Caco-2 (cell line): ENCODE results near the gene DNMBP. TPM values are rescaled to one million over a fixed set of nuclear protein-coding genes. Genes with fewer than 3 reads are reported as not detected.

Experiments used
- BruUV-seq: library from RNA; stranded (reverse); fragments of 400-500 nt; replicated peaks from 2 replicates; lab custom pipeline; 2021; lab: Mats Ljungman, UMichigan
- CTCF ChIA-PET: fragments of 300-600 bp; sonication (Branson Sonifier 250); formaldehyde crosslinking; loops from one replicate; lab custom pipeline; 2022; ENCODE audit warnings: antibody characterized with exemption; lab: Charles Lee
- POLR2A ChIA-PET: fragments of 300-600 bp; sonication (Branson Sonifier 250); formaldehyde crosslinking; loops from one replicate; lab custom pipeline; 2022; ENCODE audit warnings: antibody characterized with exemption; lab: Charles Lee
- DNase-seq, 2 experiments: peaks; one replicate each; pipeline versions ENCODE4 v3.0.0 to v3.0.0-alpha.2; 2020 to 2022
- H3K27me3 ChIP-seq: replicated peaks from 2 replicates; pipeline ENCODE4 v1.6.0; 2011; ENCODE audit warnings: low read length; ENCODE audit not compliant: control insufficient read depth, insufficient read depth
- H3K36me3 ChIP-seq: 2 replicates; pipeline ENCODE4 v1.5.1; 2011; ENCODE audit warnings: low read length; ENCODE audit not compliant: control insufficient read depth, insufficient read depth
- H3K4me1 ChIP-seq: fragments of 250-450 bp; sonication (Bioruptor Pico); 2 replicates; pipeline ENCODE4 v1.5.1; 2020; ENCODE audit warnings: mild to moderate bottlenecking
- H3K4me3 ChIP-seq: 2 replicates; pipeline ENCODE4 v1.5.1; 2011; ENCODE audit warnings: low read depth, mild to moderate bottlenecking, control low read depth, low read length
- H3K9me3 ChIP-seq: fragments of 250-450 bp; sonication (Bioruptor Pico); 2 replicates; pipeline ENCODE4 v1.5.1; 2020; ENCODE audit warnings: mild to moderate bottlenecking, moderate library complexity
- H3K27ac Mint-ChIP-seq: one replicate; pipeline ENCODE4 v1.8.0; 2022; ENCODE audit warnings: mixed read lengths; ENCODE audit not compliant: unreplicated experiment
- H3K27me3 Mint-ChIP-seq: one replicate; pipeline ENCODE4 v1.8.0; 2022; ENCODE audit warnings: mixed read lengths; ENCODE audit not compliant: insufficient read depth, unreplicated experiment
- H3K36me3 Mint-ChIP-seq: one replicate; pipeline ENCODE4 v1.8.0; 2022; ENCODE audit warnings: mild to moderate bottlenecking, mixed read lengths; ENCODE audit not compliant: insufficient read depth, unreplicated experiment
- H3K4me1 Mint-ChIP-seq: one replicate; pipeline ENCODE4 v1.8.0; 2022; ENCODE audit warnings: low read depth, mixed read lengths; ENCODE audit not compliant: unreplicated experiment
- H3K4me3 Mint-ChIP-seq: one replicate; pipeline ENCODE4 v1.8.0; 2022; ENCODE audit warnings: mild to moderate bottlenecking, moderate library complexity, mixed read lengths; ENCODE audit not compliant: unreplicated experiment
- H3K9me3 Mint-ChIP-seq: one replicate; pipeline ENCODE4 v1.8.0; 2022; ENCODE audit warnings: mixed read lengths; ENCODE audit not compliant: unreplicated experiment
- CTCF ChIP-seq, 2 experiments: fragments of 200-600 bp in 1 of 2; IDR thresholded peaks; 1 replicate in 1 of 2; 2 replicates in 1 of 2; pipeline versions ENCODE4 v1.5.1 to v1.8.0; 2011 to 2022; ENCODE audit warnings: antibody characterized with exemption in 1 of 2, control low read depth in 1 of 2, inconsistent platforms in 1 of 2, low read depth in 1 of 2, low read length in 1 of 2, mild to moderate bottlenecking in 1 of 2, moderate library complexity in 1 of 2; ENCODE audit not compliant: insufficient read depth in 1 of 2, severe bottlenecking in 1 of 2, unreplicated experiment in 1 of 2
- intact Hi-C: fragments of 100-400 bp; cut with micrococcal nuclease; formaldehyde crosslinking; loops from one replicate; pipeline ENCODE4 v1.10.0; 2022; ENCODE audit not compliant: unreplicated experiment
- total RNA-seq: library from RNA; stranded (reverse); gene quantifications from 2 replicates; pipeline ENCODE4 v1.2.3, GENCODE V29; 2022

Gene DNMBP
- total RNA-seq, 1 experiment from 2014 or later: 30.6 TPM

GRCh38 chr10:99984211-99985034 lies 25.3 kb downstream of the DNMBP start:
- Mint-ChIP-seq H3K9me3 (no peaks in the 10 kb centered on the region), H3K4me1 (peaks cover 5% of the 10 kb centered on the region), H3K27ac (no peak overlapping the region), H3K36me3 (no peaks in the 10 kb centered on the region), H3K4me3 (no peak overlapping the region), H3K27me3 (no peaks in the 10 kb centered on the region)
- Histone ChIP-seq H3K4me1 (peaks cover 13% of the 10 kb centered on the region; the same call in 1 of the 2 replicates), H3K36me3 (no peaks in the 10 kb centered on the region), H3K9me3 (no peaks in the 10 kb centered on the region), H3K27me3 (no peaks in the 10 kb centered on the region), H3K4me3 (no peak overlapping the region)
- POLR2A ChIA-PET: no interaction called here
- DNase-seq: no peak
- intact Hi-C loops: no loop called here
- CTCF ChIA-PET: no interaction called here
- no TSS peak for BruUV-seq
- no peak for TF ChIP-seq CTCF (IDR thresholded peaks at IDR 0.05; ENCODE audit: insufficient read depth in 1 of 2, low read depth in 1 of 2, low read length in 1 of 2, severe bottlenecking in 1 of 2, unreplicated experiment in 1 of 2)

- H3K9me3 ChIP-seq: no peaks in the 10 kb centered on the region
- H3K36me3 ChIP-seq: no peaks in the 10 kb centered on the region
- no peak for TF ChIP-seq CTCF (IDR thresholded peaks at IDR 0.05; ENCODE audit: insufficient read depth in 1 of 2, low read depth in 1 of 2, low read length in 1 of 2, severe bottlenecking in 1 of 2, unreplicated experiment in 1 of 2)
- intact Hi-C loops: no loop called here
- H3K36me3 Mint-ChIP-seq: no peaks in the 10 kb centered on the region
- no peaks in the 10 kb centered on the region for H3K27me3 Mint-ChIP-seq
- ChIA-PET CTCF (no interaction called here), POLR2A (no interaction called here)
- H3K4me1 ChIP-seq: peaks cover 17% of the 10 kb centered on the region; the same call in 1 of the 2 replicates
- H3K27me3 ChIP-seq: no peaks in the 10 kb centered on the region
- BruUV-seq: no TSS peak
- H3K4me1 Mint-ChIP-seq: peaks cover 5% of the 10 kb centered on the region
- H3K9me3 Mint-ChIP-seq: no peaks in the 10 kb centered on the region
- no peak overlapping the region for H3K4me3 Mint-ChIP-seq
- no peak overlapping the region for H3K4me3 ChIP-seq
- H3K27ac Mint-ChIP-seq: no peak overlapping the region
- DNase-seq: no peak
These were observed 26.3 kb downstream of the DNMBP start for GRCh38 chr10:99983280-99983988.

GRCh38 chr10:99982728-99983127 lies 27.0 kb downstream of the DNMBP start:
- ChIA-PET CTCF (no interaction called here), POLR2A (no interaction called here)
- Histone ChIP-seq H3K27me3 (no peaks in the 10 kb centered on the region), H3K4me1 (peaks cover 22% of the 10 kb centered on the region; the same call in 1 of the 2 replicates), H3K9me3 (no peaks in the 10 kb centered on the region), H3K36me3 (no peaks in the 10 kb centered on the region), H3K4me3 (no peak overlapping the region)
- Mint-ChIP-seq H3K9me3 (no peaks in the 10 kb centered on the region), H3K4me3 (no peak overlapping the region), H3K36me3 (no peaks in the 10 kb centered on the region), H3K27ac (no peak overlapping the region), H3K27me3 (no peaks in the 10 kb centered on the region), H3K4me1 (peaks cover 5% of the 10 kb centered on the region)
- no peak for TF ChIP-seq CTCF (IDR thresholded peaks at IDR 0.05; ENCODE audit: insufficient read depth in 1 of 2, low read depth in 1 of 2, low read length in 1 of 2, severe bottlenecking in 1 of 2, unreplicated experiment in 1 of 2)
- intact Hi-C loops: no loop called here
- no TSS peak for BruUV-seq
- no peak for DNase-seq
